ENCODE data around the gene ARPC5.
"Not testable (repeated sequence)": the region's sequence is repeated elsewhere in the genome, so short reads cannot be mapped to it uniquely, and the experiment has no call there.

ARPC5 gene

GRCh38 chr1:183635606-183636333, at the start of gene ARPC5:
TSS of gene ARPC5 (minus strand) at chr1:183635783. CDS start at chr1:183635659, 124 bp downstream.
- DNase-seq: peak; percentile 97

GRCh38 chr1:183685112-183685713, 49.6 kb upstream of the ARPC5 start:
- DNase-seq: peak; percentile 1

DNA sequence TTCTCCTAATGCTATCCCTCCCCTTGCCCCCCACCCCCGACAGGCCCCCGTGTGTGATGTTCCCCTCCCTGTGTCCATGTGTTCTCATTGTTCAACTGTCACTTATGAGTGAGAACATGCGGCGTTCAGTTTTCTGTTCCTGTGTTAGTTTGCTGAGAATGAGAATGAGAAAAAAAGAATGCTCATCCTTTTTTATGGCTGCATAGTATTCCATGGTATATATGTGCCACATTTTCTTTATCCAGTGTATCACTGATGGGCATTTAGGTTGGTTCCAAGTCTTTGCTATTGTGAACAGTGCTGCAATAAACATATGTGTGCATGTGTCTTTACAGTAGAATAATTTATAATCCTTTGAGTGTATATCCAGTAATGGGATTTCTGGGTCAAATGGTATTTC, 43.8 kb upstream of the ARPC5 start:
- DNase-seq: not testable (repeated sequence)

DNA sequence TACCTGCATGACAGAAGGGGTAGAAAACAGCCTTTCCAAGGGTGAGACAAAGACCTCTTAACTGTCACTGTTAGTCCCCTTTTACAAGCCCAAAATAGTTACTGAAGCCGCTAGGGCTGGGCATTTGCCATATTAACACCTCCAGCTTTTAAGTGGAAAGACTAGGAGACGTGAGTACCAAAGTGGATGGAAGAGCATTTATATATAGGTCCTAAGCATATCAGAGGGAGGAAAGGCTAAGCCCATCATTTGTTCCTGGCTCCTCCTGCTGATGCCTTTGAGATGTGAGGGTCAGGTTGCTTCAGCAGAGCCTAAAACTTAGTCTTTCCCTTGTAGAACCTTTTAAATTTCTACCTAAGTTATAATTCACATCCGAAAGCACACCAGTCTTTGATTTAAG, 43.2 kb upstream of the ARPC5 start:
- DNase-seq: no peak

GRCh38 chr1:183676586-183677189, 41.1 kb upstream of the ARPC5 start:
- DNase-seq: no peak

DNA sequence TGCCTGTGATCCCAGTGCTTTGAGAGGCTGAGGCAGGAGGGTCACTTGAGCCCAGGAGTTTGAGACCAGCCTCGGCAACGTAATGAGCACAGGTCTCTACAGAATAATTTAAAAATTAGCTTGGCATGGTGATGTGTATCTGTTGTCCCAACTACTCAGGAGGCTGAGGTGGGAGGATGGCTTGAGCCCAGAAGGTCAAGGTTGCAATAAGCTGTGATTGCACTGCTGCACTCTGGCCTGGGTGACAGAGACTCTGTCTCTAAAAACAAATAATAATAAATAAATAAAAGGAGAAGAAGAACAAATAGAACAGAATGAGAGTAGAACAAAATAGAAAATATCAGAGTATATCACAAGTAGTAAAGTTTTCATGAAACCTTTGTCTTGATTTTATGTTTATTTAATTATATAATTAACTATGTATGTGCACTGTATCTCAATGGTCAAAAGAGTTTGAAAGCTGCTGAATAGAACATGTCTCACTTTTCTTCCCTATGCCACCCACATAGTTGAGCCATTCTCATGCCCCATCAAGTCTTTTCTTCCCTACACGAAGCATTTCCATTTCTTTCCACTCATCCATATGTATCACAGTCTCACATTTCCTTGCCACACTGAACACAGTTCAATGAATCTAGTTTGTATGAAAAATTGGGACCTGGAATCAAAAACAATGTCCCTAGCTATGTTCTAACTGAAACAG, 40.5 kb upstream of the ARPC5 start:
- no peak for DNase-seq

DNA sequence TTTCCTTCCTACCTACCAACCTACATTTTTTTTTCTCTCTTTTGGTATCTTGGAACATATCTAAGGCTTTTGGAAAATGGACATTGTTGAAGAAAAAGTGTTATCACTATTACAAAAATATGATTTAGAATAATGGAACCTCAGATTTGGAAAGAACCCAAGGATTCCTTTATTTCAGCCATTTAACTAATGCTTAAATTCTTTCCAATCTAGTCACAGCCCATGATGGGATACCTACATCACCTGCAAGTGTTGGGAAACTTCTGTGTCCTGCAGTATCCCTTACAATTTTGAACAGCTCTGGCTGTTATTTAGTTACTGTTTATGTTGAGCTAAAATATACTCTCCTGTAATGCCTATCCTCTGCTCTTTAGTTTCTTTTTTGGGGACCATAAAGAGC, 39.8 kb upstream of the ARPC5 start:
- DNase-seq: no peak

DNA sequence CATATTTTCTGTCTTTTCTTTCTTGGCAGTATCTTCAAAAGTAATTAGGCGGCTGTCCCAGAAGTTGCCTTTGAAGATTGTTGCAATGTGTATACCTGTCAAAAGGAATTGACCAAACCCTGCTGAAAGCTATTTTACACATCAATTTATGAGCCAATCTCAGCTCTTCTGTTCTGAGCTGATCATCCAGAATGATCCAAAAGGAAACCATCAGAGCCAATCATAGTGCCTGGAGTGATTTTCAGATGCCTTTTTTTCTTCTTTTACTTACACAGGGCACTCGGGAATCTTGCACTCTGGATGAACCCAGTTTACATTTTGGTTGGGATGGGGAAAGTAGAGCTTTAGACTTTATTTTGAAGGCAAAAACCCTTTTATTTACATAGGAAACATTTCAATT, 39.3 kb upstream of the ARPC5 start:
- no peak for DNase-seq

GRCh38 chr1:183674339-183674738, 38.8 kb upstream of the ARPC5 start:
- no peak for DNase-seq

GRCh38 chr1:183673605-183674323, 38.2 kb upstream of the ARPC5 start:
- DNase-seq: no peak

- no peak for DNase-seq
Measured at GRCh38 chr1:183670169-183670568, 34.6 kb upstream of the ARPC5 start.

DNA sequence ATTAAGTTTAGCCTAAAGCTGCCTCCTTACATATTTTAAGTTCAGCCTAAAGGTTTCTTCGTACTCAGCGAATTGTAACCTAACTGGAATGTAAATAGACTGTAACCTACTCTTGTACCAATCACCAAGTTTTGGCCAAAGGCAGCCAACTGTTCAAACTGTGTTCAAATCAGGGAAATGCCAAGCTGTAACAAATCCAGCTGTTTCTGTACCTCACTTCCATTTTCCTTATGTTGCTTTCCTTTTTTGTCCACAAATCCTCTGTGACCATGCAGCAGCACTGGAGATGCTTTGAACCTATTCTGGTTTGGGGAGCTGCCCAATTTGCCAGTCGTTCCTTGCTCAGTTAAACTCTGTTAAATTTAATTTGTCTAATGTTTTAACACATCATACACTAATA, 20.8 kb upstream of the ARPC5 start:
- DNase-seq: no peak

- peak; percentile 51 for DNase-seq
Measured at GRCh38 chr1:183655562-183656075, 20.0 kb upstream of the ARPC5 start.

- DNase-seq: no peak
Measured at GRCh38 chr1:183654706-183655105, 19.1 kb upstream of the ARPC5 start.

DNA sequence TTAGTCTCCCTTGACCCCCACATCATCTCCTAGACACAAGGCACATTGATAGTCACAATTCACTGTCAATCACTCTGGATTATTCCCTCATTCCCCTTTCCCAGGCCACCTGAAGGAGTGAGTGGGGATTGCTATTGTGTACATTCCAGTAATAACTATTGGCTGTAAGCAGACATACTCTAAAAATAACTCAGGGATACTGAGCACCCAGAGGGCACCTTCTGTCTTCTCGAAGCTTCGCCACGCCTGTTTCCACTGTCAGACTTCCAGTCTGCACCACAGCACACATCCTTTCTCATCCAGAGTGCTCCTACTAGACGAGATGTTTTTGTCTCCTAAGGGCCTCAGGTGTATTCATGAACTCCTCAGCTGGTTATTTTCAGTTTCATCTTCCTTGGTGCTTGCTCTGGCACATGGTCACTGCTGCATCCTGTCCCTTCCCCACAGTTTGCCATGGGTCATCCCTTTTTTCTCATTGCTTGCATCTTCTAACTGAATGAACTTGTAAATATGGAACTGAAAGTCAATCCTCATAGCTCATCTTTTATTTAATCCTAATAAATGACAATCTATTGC, 18.4 kb upstream of the ARPC5 start:
- DNase-seq: no peak

- no peak for DNase-seq
Measured at GRCh38 chr1:183653462-183653794, 17.8 kb upstream of the ARPC5 start.

DNA sequence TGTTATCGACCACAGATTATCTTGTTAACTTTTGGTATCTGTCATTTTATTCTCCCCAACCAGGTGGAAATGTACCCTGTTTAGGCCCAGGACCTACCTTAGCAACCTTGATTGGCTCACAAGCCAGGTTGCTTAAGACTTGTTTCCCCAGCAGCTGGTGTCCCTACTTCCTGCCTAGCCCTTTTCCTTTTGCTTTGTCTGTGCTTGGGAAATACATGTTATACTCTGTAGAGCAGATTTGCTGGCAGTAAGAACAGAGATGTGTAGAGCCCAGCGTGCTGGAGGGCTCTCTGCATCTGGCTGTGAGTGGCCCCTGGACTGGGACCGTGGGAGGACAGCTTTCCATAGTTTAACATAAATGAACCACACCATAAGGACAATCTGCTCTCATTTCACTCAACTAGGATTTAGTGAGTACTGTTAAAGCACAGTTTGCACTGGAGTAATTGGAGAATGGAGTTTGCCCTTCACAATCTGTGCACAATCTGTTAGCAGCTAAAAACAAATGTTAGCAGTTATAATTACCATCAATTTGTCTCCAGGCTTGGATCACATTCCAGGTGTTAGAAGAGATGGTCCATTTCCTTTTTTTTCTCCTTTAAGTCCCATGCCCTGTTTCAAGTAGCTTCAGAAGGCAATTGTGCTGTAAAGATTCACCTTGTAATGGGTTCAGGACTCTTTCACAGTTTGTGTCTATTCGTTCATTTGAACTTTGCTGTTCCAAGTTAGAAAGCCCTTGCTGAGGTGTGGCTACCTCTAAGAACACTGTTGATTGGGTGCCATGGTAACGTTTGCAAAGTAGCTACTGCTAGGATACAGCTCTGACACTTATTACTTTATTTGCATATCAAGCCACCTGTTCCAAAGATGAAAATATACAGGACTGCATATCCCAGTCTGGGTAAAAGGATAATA, 17.2 kb upstream of the ARPC5 start, which contains the start of gene APOBEC4:
TSS of gene APOBEC4 (minus strand) at position 770 of the 915 bp plus-strand sequence. CDS start 4,535 bp downstream, outside the sequence.
- DNase-seq: no peak

- DNase-seq: no peak
Measured at GRCh38 chr1:183652107-183652506, 16.5 kb upstream of the ARPC5 start.

- no peak for DNase-seq
Measured at GRCh38 chr1:183651612-183652011, 16.0 kb upstream of the ARPC5 start.

DNA sequence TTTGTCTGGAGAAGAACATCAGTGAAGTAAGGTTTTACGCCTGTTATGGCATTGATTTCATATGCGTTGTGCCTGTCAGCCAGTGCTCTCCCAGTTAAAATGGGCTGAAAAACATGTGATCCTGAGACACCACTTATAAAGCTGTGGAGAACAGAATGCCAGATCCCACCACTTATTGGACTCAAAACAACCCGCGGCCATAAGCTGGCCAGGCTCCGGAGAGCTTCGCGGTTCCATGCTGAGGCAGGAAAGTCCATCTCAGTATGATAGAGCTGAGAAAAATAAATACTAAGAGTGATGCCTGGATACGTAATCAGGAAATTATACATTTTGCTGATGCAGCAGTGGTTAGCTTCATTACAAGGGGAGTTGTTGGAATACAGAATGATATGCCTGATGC, 12.5 kb upstream of the ARPC5 start:
- DNase-seq: no peak

GRCh38 chr1:183646776-183647175, 11.2 kb upstream of the ARPC5 start:
- no peak for DNase-seq

Measured in SHP77 treated with DMSO at 0.1 percent for 48 hours (cell line).